HG02642 (cell line): ENCODE results near the gene CLDN3.
"Not testable (repeated sequence)": the region's sequence is repeated elsewhere in the genome, so short reads cannot be mapped to it uniquely, and the experiment has no call there.

ENCODE experiments used
- ATAC-seq: cut with Tn5 transposase; IDR thresholded peaks from one replicate; pipeline ENCODE4 v1.9.1; 2021; ENCODE audit warnings: mild to moderate bottlenecking; ENCODE audit not compliant: unreplicated experiment, poor library complexity

Gene CLDN3

DNA sequence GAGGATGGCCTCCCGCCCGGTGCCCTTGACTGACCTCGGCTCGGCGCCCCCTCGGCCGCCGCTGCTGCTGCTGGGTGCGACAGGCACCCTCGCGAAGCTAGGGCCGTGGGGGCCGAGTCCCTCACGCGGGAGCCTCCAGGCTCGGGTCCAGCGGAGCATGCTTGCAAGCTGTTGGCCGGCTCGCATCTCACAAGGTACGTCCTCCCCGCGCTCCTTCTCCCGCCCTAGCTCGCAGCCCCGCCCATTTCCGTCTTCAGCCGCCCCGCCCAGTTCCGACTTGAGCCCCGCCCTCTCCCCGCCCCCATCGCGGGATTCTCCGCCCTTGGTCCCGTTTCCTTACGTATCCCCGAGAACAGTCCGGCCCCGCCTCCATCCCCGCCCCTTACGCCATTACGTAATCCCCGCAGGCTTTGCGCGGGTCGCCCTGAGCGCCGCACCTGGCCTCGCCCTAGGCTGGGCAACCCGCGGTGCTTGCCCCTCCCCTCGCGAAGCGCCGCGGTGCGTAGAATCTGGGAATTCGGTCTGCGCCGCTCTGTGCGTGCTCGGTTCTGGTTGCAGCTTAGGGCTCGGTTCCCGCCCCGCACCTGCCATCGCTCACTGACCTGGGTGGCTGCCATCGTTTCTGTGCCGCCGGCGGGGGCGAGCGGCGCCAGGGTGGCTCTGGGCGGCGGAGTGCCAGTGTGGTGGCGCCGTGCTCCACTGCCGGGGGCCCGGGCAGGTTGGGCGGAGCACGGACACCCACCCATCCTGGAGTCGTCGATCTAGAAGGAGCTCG is 31.3 kb downstream of the CLDN3 start, which contains the start of gene ABHD11:
TSS of gene ABHD11 (minus strand) at position 191 of the 775 bp plus-strand sequence. CDS start at position 159, 32 bp downstream.
- ATAC-seq = peak; percentile 92

- ATAC-seq = peak; percentile 16
These were observed 31.9 kb downstream of the CLDN3 start for GRCh38 chr7:73738220-73738611.

- no peak for ATAC-seq
These were observed 32.4 kb downstream of the CLDN3 start for GRCh38 chr7:73737491-73738219.

DNA sequence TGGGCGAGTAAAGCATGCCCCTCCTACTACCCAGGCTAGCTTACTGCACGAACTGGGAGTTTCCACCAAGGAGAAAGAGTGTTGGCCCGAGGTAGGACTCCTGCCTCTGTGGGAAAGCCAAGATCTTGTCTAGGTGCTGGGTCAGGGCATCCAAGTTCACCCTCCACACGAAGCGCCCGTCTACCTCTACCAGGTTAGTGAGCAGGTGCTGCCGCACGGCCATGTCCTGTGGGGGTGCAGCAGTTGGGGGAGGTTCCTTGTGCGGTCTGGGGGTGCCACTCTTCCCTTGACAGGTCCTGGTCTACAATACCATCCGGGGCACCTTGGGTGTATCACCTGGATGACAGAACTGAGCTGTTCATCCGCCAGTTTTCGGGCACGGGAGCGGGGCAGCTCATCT is 33.2 kb downstream of the CLDN3 start:
- ATAC-seq = no peak

- ATAC-seq = no peak
These were observed 34.6 kb downstream of the CLDN3 start for GRCh38 chr7:73735528-73735905.

- ATAC-seq = peak; percentile 42
These were observed 35.2 kb downstream of the CLDN3 start for GRCh38 chr7:73734619-73735527.

DNA sequence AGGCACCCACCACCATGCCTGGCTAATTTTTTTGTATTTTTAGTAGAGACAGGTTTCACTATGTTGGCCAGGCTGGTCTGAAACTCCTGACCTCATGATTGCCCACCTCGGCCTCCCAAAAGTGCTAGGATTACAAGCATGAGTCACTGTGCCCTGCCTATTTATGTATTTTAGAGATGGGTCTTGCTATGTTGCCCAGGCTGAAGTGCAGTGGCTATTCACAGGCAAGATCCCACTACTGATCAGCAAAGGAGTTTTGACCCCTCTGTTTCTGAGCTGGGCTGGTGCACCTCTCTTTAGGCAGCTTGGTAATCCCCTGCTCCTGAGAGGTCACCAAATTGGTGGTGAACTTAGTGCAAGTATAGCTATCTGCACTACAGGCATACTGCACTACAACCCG is 37.7 kb downstream of the CLDN3 start:
- no peak for ATAC-seq

- no peak for ATAC-seq
These were observed 39.6 kb downstream of the CLDN3 start for GRCh38 chr7:73730485-73730884.

- ATAC-seq = no peak
These were observed 41.5 kb downstream of the CLDN3 start for GRCh38 chr7:73728551-73728950.

- ATAC-seq = no peak
These were observed 42.1 kb downstream of the CLDN3 start for GRCh38 chr7:73727952-73728351.

DNA sequence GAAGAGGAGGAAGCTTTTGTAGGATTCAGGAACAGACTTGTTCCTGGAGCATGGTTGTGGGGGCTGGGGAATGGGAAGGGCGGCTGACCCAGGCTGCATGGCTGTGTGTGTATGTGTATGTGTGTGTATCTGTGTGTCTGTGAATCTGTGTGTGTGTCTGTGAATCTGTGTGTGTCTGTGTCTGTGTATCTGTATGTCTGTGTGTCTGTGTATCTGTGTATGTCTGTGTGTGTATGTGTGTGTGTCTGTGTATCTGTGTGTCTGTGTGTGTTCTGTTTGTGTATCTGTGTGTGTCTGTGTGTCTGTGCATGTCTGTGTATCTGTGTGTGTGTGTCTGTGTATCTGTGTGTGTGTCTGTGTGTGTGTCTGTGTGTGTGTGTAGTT is 44.0 kb downstream of the CLDN3 start:
- ATAC-seq = peak; percentile 30

DNA sequence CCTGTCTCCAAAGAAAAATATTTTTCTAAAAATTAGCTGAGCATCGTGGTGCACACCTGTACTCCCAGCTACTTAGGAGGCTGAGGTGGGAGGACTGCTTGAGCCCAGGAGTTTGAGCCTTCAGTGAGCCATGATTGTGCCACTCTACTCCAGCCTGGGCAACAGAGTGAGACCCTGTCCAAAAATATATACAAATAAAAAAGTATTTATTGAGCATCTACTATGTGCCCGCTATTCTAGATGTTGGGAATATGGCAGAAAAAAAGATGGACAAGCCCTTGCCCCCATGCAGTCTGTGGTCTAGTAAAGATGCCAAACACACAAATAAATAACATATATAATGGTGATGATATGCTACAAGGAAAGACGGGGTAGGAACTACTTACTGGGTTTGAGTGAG is 46.3 kb downstream of the CLDN3 start:
- no peak for ATAC-seq

GRCh38 chr7:73722785-73723184 is 47.3 kb downstream of the CLDN3 start:
- ATAC-seq = no peak

DNA sequence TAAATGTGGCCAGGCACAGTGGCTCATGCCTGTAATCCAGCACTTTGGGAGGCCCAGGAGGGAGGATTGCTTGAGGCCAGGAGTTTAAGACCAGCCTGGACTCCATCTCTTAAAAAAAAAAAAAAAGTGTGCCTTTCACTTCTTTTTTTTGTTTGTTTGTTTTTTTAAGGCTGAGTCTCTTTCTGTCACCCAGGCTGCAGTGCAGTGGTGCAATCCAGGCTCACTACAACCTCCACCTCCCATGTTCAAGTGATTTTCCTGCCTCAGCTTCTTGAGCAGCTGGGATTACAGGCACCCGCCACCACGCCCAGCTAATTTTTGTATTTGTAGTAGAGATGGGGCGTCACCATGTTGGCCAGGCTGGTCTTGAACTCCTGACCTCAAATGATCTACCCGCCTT is 47.9 kb downstream of the CLDN3 start:
- not testable (repeated sequence) for ATAC-seq

DNA sequence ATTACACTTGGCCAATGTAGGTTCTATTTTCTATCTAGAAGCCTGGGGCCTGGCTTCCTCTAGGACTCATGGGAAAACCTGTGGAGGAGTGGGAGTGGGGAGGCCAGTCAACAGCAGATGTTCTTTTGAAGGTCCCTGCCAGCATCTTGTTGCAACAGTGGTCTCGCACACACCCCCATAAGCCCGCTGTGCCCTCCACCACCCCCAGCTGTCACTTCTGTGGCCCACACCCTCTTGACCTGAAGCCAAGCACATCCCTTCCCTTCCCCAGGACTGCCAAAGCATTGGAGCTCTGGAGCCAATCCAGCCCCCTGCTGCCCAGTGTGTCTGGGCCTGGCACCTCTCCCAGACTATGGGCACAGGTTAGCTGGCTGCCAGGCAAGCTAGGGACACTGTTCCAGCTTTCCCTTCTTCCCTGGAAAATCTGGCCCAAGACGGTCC is 48.7 kb downstream of the CLDN3 start:
- ATAC-seq = no peak

DNA sequence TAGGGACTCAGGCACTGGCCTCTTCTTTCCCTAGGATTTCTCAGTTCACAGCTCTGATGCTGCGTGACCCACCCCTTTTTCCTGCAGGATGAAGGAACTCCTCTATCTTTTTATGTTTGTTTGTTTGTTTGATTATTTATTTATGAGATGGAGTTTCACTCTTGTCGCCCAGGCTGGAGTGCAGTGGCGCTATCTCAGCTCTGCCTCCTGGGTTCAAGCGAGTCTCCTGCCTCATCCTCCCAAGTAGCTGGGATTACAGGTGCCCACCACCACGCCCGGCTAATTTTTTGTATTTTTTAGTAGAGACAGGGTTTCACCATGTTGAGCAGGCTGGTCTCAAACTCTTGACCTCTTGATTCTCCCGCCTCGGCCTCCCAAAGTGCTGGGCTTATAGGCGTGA is 49.6 kb downstream of the CLDN3 start:
- ATAC-seq = not testable (repeated sequence)

- ATAC-seq = peak; percentile 10
These were observed 50.3 kb downstream of the CLDN3 start for GRCh38 chr7:73719806-73720169.
